IMR-90 (cell line): Measurements from ENCODE around the gene AP4B1. TPM values are rescaled to one million over a fixed set of nuclear protein-coding genes. Genes with fewer than 3 reads are reported as not detected.

Source experiments
- ATAC-seq: fragments of 200-7000 bp; cut with Tn5 transposase; 2 replicates; pipeline ENCODE4 v1.9.1; 2020; ENCODE audit warnings: low read depth, mild to moderate bottlenecking, moderate library complexity
- BruUV-seq: library from RNA; stranded (reverse); fragments of 400-500 nt; replicated peaks from 2 replicates; lab custom pipeline; 2021; lab: Mats Ljungman, UMichigan
- CTCF ChIA-PET: fragments of 300-600 bp; formaldehyde crosslinking; extraction: SDS; loops from one replicate; lab custom pipeline; 2021; ENCODE audit warnings: antibody characterized with exemption; lab: Yijun Ruan, JAX
- POLR2A ChIA-PET: fragments of 300-600 bp; sonication (Branson Sonifier 250); formaldehyde crosslinking; loops from one replicate; lab custom pipeline; 2022; ENCODE audit warnings: antibody characterized with exemption; ENCODE audit not compliant: unreplicated experiment; lab: Charles Lee
- DNase-seq: peaks from one replicate; pipeline ENCODE4 v3.0.0; 2013
- H2AFZ ChIP-seq: replicated peaks from 2 replicates; pipeline ENCODE3; 2013; ENCODE audit warnings: low read length, mild to moderate bottlenecking; ENCODE audit not compliant: poor library complexity
- H2AK5ac ChIP-seq: 2 replicates; pipeline ENCODE4 v1.6.1; 2013; ENCODE audit warnings: low read depth, low read length, inconsistent platforms
- H2AK9ac ChIP-seq: replicated peaks from 2 replicates; pipeline ENCODE3; 2013; ENCODE audit warnings: mild to moderate bottlenecking, low read depth, low read length, moderate library complexity; ENCODE audit not compliant: poor library complexity
- H2BK120ac ChIP-seq: 2 replicates; pipeline ENCODE4 v1.6.1; 2013; ENCODE audit warnings: low read depth, low read length, inconsistent platforms
- H2BK15ac ChIP-seq: 3 replicates; pipeline ENCODE4 v1.6.1; 2013; ENCODE audit warnings: low read depth, low read length, inconsistent platforms
- H2BK20ac ChIP-seq: 2 replicates; pipeline ENCODE4 v1.6.1; 2013; ENCODE audit warnings: low read depth, mild to moderate bottlenecking, inconsistent platforms, low read length, moderate library complexity
- H2BK5ac ChIP-seq: 2 replicates; pipeline ENCODE4 v1.6.1; 2013; ENCODE audit warnings: mild to moderate bottlenecking, low read depth, low read length, inconsistent platforms; ENCODE audit not compliant: poor library complexity, severe bottlenecking
- H3K14ac ChIP-seq: replicated peaks from 2 replicates; pipeline ENCODE4 v1.6.1; 2013; ENCODE audit warnings: low read depth, low read length, inconsistent platforms
- H3K18ac ChIP-seq: 2 replicates; pipeline ENCODE4 v1.6.1; 2013; ENCODE audit warnings: low read depth, low read length, control low read depth
- H3K23ac ChIP-seq: 2 replicates; pipeline ENCODE4 v1.6.1; 2013; ENCODE audit warnings: low read depth, low read length, inconsistent platforms
- H3K27ac ChIP-seq: 2 replicates; pipeline ENCODE4 v1.5.1; 2013; ENCODE audit warnings: mild to moderate bottlenecking, control low read depth, low read length; ENCODE audit not compliant: insufficient read depth
- H3K27me3 ChIP-seq: 2 replicates; pipeline ENCODE4 v1.6.1; 2013; ENCODE audit warnings: low read length; ENCODE audit not compliant: control insufficient read depth, insufficient read depth
- H3K36me3 ChIP-seq: 2 replicates; pipeline ENCODE4 v1.6.1; 2013; ENCODE audit warnings: low read length, mixed read lengths; ENCODE audit not compliant: control insufficient read depth, insufficient read depth
- H3K4ac ChIP-seq: 2 replicates; pipeline ENCODE4 v1.6.1; 2013; ENCODE audit warnings: low read depth, low read length, inconsistent platforms
- H3K4me1 ChIP-seq: 2 replicates; pipeline ENCODE4 v1.6.1; 2013; ENCODE audit warnings: low read length, mixed read lengths; ENCODE audit not compliant: control insufficient read depth, insufficient read depth
- H3K4me2 ChIP-seq: 2 replicates; pipeline ENCODE4 v1.6.1; 2013; ENCODE audit warnings: low read depth, mild to moderate bottlenecking, control low read depth, low read length, moderate library complexity
- H3K4me3 ChIP-seq: 2 replicates; pipeline ENCODE4 v1.5.1; 2013; ENCODE audit warnings: low read depth, mild to moderate bottlenecking, control low read depth, low read length, moderate library complexity; ENCODE audit not compliant: insufficient read depth
- H3K56ac ChIP-seq: 2 replicates; pipeline ENCODE4 v1.6.1; 2013; ENCODE audit warnings: low read length, inconsistent platforms; ENCODE audit not compliant: insufficient read depth; ENCODE audit errors: extremely low read depth
- H3K79me1 ChIP-seq, 2 experiments: 2 replicates each; pipeline ENCODE4 v1.6.1; 2013; ENCODE audit warnings: low read length in 2 of 2, inconsistent platforms in 1 of 2, low read depth in 1 of 2
- H3K9ac ChIP-seq: 2 replicates; pipeline ENCODE4 v1.6.1; 2013; ENCODE audit warnings: low read depth, low read length, control low read depth
- H3K9me1 ChIP-seq: 2 replicates; pipeline ENCODE4 v1.6.1; 2013; ENCODE audit warnings: low read length, inconsistent platforms; ENCODE audit not compliant: insufficient read depth
- H3K9me3 ChIP-seq: 2 replicates; pipeline ENCODE4 v1.6.1; 2013; ENCODE audit warnings: low read length; ENCODE audit not compliant: control insufficient read depth, insufficient read depth
- H4K20me1 ChIP-seq: 2 replicates; pipeline ENCODE4 v1.6.1; 2013; ENCODE audit warnings: low read length, inconsistent platforms; ENCODE audit not compliant: insufficient read depth
- H4K5ac ChIP-seq: 2 replicates; pipeline ENCODE4 v1.6.1; 2013; ENCODE audit warnings: mild to moderate bottlenecking, low read depth, low read length, control low read depth
- H4K8ac ChIP-seq, 2 experiments: 2 replicates each; pipeline ENCODE4 v1.6.1; 2013; ENCODE audit warnings: low read depth in 2 of 2, low read length in 2 of 2, control low read depth in 1 of 2, inconsistent platforms in 1 of 2
- H4K91ac ChIP-seq: 2 replicates; pipeline ENCODE4 v1.6.1; 2013; ENCODE audit warnings: low read depth, low read length, inconsistent platforms; ENCODE audit not compliant: insufficient read depth
- BHLHE40 ChIP-seq: fragments of 150-350 bp; IDR thresholded peaks from 2 replicates; pipeline ENCODE4 v1.6.1; 2016; ENCODE audit warnings: mild to moderate bottlenecking, low read depth, low read length
- CEBPB ChIP-seq: IDR thresholded peaks from 2 replicates; pipeline ENCODE4 v1.6.1; 2012; ENCODE audit warnings: low read depth, low read length, improper control_type of control experiment
- CHD1 ChIP-seq: IDR thresholded peaks from 2 replicates; pipeline ENCODE4 v1.6.1; 2012; ENCODE audit warnings: low read depth, low read length, improper control_type of control experiment
- CTCF ChIP-seq: conservative IDR thresholded peaks from 2 replicates; pipeline ENCODE4 v1.5.1; 2012; ENCODE audit warnings: mild to moderate bottlenecking, low read depth, low read length, improper control_type of control experiment
- ELK1 ChIP-seq: fragments of 150-350 bp; IDR thresholded peaks from 2 replicates; pipeline ENCODE4 v1.6.1; 2016; ENCODE audit warnings: low read depth, mild to moderate bottlenecking, low read length, moderate library complexity, borderline replicate concordance
- FOS ChIP-seq: fragments of 150-350 bp; IDR thresholded peaks from 2 replicates; pipeline ENCODE4 v1.6.1; 2016; ENCODE audit warnings: low read depth, low read length
- MAFK ChIP-seq: IDR thresholded peaks from 2 replicates; pipeline ENCODE4 v1.6.1; 2012; ENCODE audit warnings: low read depth, low read length, improper control_type of control experiment
- MAZ ChIP-seq: IDR thresholded peaks from 2 replicates; pipeline ENCODE4 v1.6.1; 2012; ENCODE audit warnings: low read depth, mild to moderate bottlenecking, low read length, improper control_type of control experiment, moderate library complexity, borderline replicate concordance
- MXI1 ChIP-seq: IDR thresholded peaks from 2 replicates; pipeline ENCODE4 v1.6.1; 2012; ENCODE audit warnings: low read depth, mild to moderate bottlenecking, low read length, moderate library complexity, borderline replicate concordance
- NFE2L2 ChIP-seq: fragments of 150-350 bp; IDR thresholded peaks from 2 replicates; pipeline ENCODE4 v1.6.1; 2016; ENCODE audit warnings: low read depth, mild to moderate bottlenecking, low read length
- POLR2A ChIP-seq: IDR thresholded peaks from 2 replicates; pipeline ENCODE4 v1.6.1; 2012; ENCODE audit warnings: mild to moderate bottlenecking, low read depth, low read length
- RAD21 ChIP-seq: IDR thresholded peaks from 2 replicates; pipeline ENCODE4 v1.6.1; 2012; ENCODE audit warnings: low read length, improper control_type of control experiment
- RCOR1 ChIP-seq: IDR thresholded peaks from 2 replicates; pipeline ENCODE4 v1.6.1; 2012; ENCODE audit warnings: mild to moderate bottlenecking, low read length, improper control_type of control experiment; ENCODE audit not compliant: insufficient replicate concordance
- RFX5 ChIP-seq: IDR thresholded peaks from 2 replicates; pipeline ENCODE4 v1.8.0; 2012; ENCODE audit warnings: low read depth, mild to moderate bottlenecking, low read length, moderate library complexity
- SMC3 ChIP-seq: fragments of 150-350 bp; IDR thresholded peaks from 2 replicates; pipeline ENCODE4 v1.6.1; 2016; ENCODE audit warnings: low read depth, mild to moderate bottlenecking, antibody characterized with exemption, low read length, moderate library complexity
- USF2 ChIP-seq: fragments of 150-350 bp; IDR thresholded peaks from 2 replicates; pipeline ENCODE4 v1.6.1; 2017; ENCODE audit warnings: mild to moderate bottlenecking, antibody characterized with exemption, low read length, low read depth
- WGBS, 2 experiments: methylation state at CpG; one replicate each; pipeline versions ENCODE4 v1.1.5 to v1.1.7; 2013; ENCODE audit warnings: missing lambda C conversion rate in 2 of 2; ENCODE audit not compliant: insufficient read length in 1 of 2; ENCODE audit errors: extremely low coverage in 2 of 2; 5-methylcytosine and 5-hydroxymethylcytosine counted together
- dilution Hi-C: fragments of 300-500 bp; cut with HindIII; formaldehyde crosslinking; loops from one replicate; pipeline ENCODE4 v1.14.3; 2018; ENCODE audit warnings: low sequenced_read_pairs; ENCODE audit not compliant: unreplicated experiment
- in situ Hi-C: fragments of 300-500 bp; cut with MboI; formaldehyde crosslinking; loops from 3 replicates; pipeline ENCODE4 v1.14.3; 2019; ENCODE audit warnings: low sequenced_read_pairs, inconsistent platforms, mixed read lengths
- intact Hi-C: fragments of 100-400 bp; cut with micrococcal nuclease; formaldehyde crosslinking; loops from 2 replicates; pipeline ENCODE4 v1.10.0; 2022
- polyA plus RNA-seq, 3 experiments: library from polyadenylated mRNA; depleted of rRNA; stranded (reverse); fragments of >200 nt; gene quantifications; 2 replicates each; pipeline ENCODE4 v1.2.3, GENCODE V29; 2012; ENCODE audit warnings: low replicate concordance in 1 of 3
- total RNA-seq: library from RNA; depleted of rRNA; stranded (reverse); fragments of >200 nt; gene quantifications from 2 replicates; pipeline ENCODE4 v1.2.3, GENCODE V29; 2012

Gene AP4B1
- total and polyA plus RNA-seq, 2 of the 4 experiments (the other 2 are of a cell fraction), result 15.6 to 18.1 TPM

- Histone ChIP-seq H2AK9ac (no peak overlapping the region), H4K5ac (no peak overlapping the region), H3K56ac (no peak overlapping the region; the same call in 1 of the 2 replicates), H3K36me3 (no peaks in the 10 kb centered on the region), H3K27me3 (no peaks in the 10 kb centered on the region), H3K18ac (no peak overlapping the region), H3K79me1 (no peaks in the 10 kb centered on the region), H2AFZ (no peak overlapping the region), H3K4me3 (no peak overlapping the region), H2BK120ac (no peak overlapping the region), H3K4ac (no peak overlapping the region), H4K91ac (no peak overlapping the region), H2BK20ac (no peak overlapping the region), H2BK5ac (no peak overlapping the region), H4K20me1 (no peaks in the 10 kb centered on the region), H3K4me1 (0 out of 2 replicates have a peak, but pooled peaks cover 2% of the 10 kb centered on the region), H4K8ac (no peak overlapping the region), H3K9me3 (no peaks in the 10 kb centered on the region), H2BK15ac (no peak overlapping the region), H3K14ac (no peak overlapping the region), H3K4me2 (no peak overlapping the region), H3K9ac (no peak overlapping the region), H3K23ac (no peak overlapping the region), H2AK5ac (no peak overlapping the region), H3K9me1 (peaks cover 3% of the 10 kb centered on the region; the same call in 1 of the 2 replicates), H3K27ac (no peak overlapping the region)
- no CpG with 5 or more reads among the region's 2 CpGs for WGBS, 2 experiments
- dilution Hi-C loops, result no loop called here
- BruUV-seq, result no TSS peak
- ATAC-seq (no peak), DNase-seq (no peak)
- TF ChIP-seq POLR2A (no peak), RFX5 (no peak), SMC3 (no peak), RAD21 (no peak), FOS (no peak), USF2 (no peak), ELK1 (no peak), NFE2L2 (no peak), CEBPB (no peak), CTCF (no peak), RCOR1 (no peak), MAFK (no peak), BHLHE40 (no peak), CHD1 (no peak), MAZ (no peak), MXI1 (no peak)
- ChIA-PET POLR2A (no interaction called here), CTCF (no interaction called here)
- intact Hi-C loops, result no loop called here
- in situ Hi-C loops, result no loop called here
These were observed 28.9 kb downstream of the AP4B1 start for GRCh38 chr1:113875714-113876113.
